SU-DHL-6 (cell line): ENCODE measurements around the gene GALR2.

Source experiments
- H2AFZ ChIP-seq: fragments of 200-600 bp; sonication (generic); 2 replicates; pipeline ENCODE4 v1.6.1; 2014; ENCODE audit warnings: low read depth, mild to moderate bottlenecking, moderate library complexity, mixed read lengths, antibody characterized with exemption, low read length; ENCODE audit not compliant: severe bottlenecking
- H3F3A ChIP-seq: fragments of 200-600 bp; shearing (Covaris generic); 2 replicates; pipeline ENCODE4 v1.6.0; 2016; ENCODE audit warnings: antibody characterized with exemption, mild to moderate bottlenecking; ENCODE audit not compliant: insufficient read depth
- H3K27ac ChIP-seq: fragments of 200-600 bp; sonication (generic); 2 replicates; pipeline ENCODE4 v1.5.1; 2016; ENCODE audit warnings: low read depth, mild to moderate bottlenecking, low read length, moderate library complexity, mixed read lengths
- H3K27me3 ChIP-seq: fragments of 200-600 bp; sonication (generic), shearing (Covaris generic); 2 replicates; pipeline ENCODE4 v1.6.0; 2014; ENCODE audit warnings: mild to moderate bottlenecking, low read length
- H3K36me3 ChIP-seq: fragments of 200-600 bp; sonication (generic); 2 replicates; pipeline ENCODE4 v1.6.1; 2014; ENCODE audit warnings: mild to moderate bottlenecking, low read length, mixed read lengths
- H3K4me2 ChIP-seq: fragments of 300-600, 200-600 bp; shearing (Covaris generic), sonication (generic); 2 replicates; pipeline ENCODE4 v1.6.0; 2014; ENCODE audit warnings: low read length, low read depth, mild to moderate bottlenecking; ENCODE audit not compliant: poor library complexity, severe bottlenecking
- H3K4me3 ChIP-seq: fragments of 200-600 bp; sonication (generic); 2 replicates; pipeline ENCODE4 v1.5.1; 2014; ENCODE audit warnings: antibody characterized with exemption, low read length, mild to moderate bottlenecking, mixed read lengths; ENCODE audit not compliant: insufficient read depth, poor library complexity, severe bottlenecking
- H3K79me2 ChIP-seq: fragments of 200-600 bp; sonication (generic); 2 replicates; pipeline ENCODE4 v1.6.1; 2014; ENCODE audit warnings: mild to moderate bottlenecking, low read length, moderate library complexity; ENCODE audit not compliant: insufficient read depth
- H3K9ac ChIP-seq: fragments of 200-600 bp; sonication (generic); 2 replicates; pipeline ENCODE4 v1.7.0; 2014; ENCODE audit warnings: mild to moderate bottlenecking, low read length
- H3K9me2 ChIP-seq: fragments of 200-600 bp; sonication (generic); replicated peaks from 2 replicates; pipeline ENCODE4 v1.6.1; 2014; ENCODE audit warnings: low read length; ENCODE audit not compliant: insufficient read depth
- H3K9me3 ChIP-seq: fragments of 200-600 bp; sonication (generic); 2 replicates; pipeline ENCODE4 v1.6.1; 2014; ENCODE audit warnings: low read length, mixed read lengths; ENCODE audit not compliant: insufficient read depth
- H4K20me1 ChIP-seq: fragments of 200-600 bp; sonication (generic); 2 replicates; pipeline ENCODE4 v1.6.1; 2014; ENCODE audit warnings: low read depth, mild to moderate bottlenecking, antibody characterized with exemption, low read length, moderate library complexity, mixed read lengths
- EZH2phosphoT487 ChIP-seq: fragments of 200-600 bp; sonication (generic), shearing (Covaris generic); conservative IDR thresholded peaks from 2 replicates; pipeline ENCODE4 v1.6.1; 2018; ENCODE audit warnings: mild to moderate bottlenecking, antibody characterized with exemption, low read length, moderate library complexity, mixed read lengths
- TF ChIP-seq, protein P1 (sequence below): fragments of 200-600 bp; sonication (generic); IDR thresholded peaks from one replicate; pipeline ENCODE4 v1.5.1; 2017; ENCODE audit warnings: antibody characterized with exemption, mild to moderate bottlenecking, low read length, moderate library complexity; ENCODE audit not compliant: insufficient read depth, poor library complexity, severe bottlenecking

The GALR2 gene

GRCh38 chr17:76091526-76092286 is 17.1 kb downstream of the GALR2 start:
- Histone ChIP-seq H3K9me3 (no peaks in the 10 kb centered on the region), H4K20me1 (no peaks in the 10 kb centered on the region), H3F3A (no peaks in the 10 kb centered on the region), H3K36me3 (no peaks in the 10 kb centered on the region), H2AFZ (no peak overlapping the region), H3K4me3 (no peak overlapping the region), H3K9me2 (no peaks in the 10 kb centered on the region), H3K9ac (no peak overlapping the region), H3K4me2 (no peak overlapping the region), H3K79me2 (no peaks in the 10 kb centered on the region), H3K27me3 (no peaks in the 10 kb centered on the region), H3K27ac (no peak overlapping the region)
- TF ChIP-seq, protein P1, sequence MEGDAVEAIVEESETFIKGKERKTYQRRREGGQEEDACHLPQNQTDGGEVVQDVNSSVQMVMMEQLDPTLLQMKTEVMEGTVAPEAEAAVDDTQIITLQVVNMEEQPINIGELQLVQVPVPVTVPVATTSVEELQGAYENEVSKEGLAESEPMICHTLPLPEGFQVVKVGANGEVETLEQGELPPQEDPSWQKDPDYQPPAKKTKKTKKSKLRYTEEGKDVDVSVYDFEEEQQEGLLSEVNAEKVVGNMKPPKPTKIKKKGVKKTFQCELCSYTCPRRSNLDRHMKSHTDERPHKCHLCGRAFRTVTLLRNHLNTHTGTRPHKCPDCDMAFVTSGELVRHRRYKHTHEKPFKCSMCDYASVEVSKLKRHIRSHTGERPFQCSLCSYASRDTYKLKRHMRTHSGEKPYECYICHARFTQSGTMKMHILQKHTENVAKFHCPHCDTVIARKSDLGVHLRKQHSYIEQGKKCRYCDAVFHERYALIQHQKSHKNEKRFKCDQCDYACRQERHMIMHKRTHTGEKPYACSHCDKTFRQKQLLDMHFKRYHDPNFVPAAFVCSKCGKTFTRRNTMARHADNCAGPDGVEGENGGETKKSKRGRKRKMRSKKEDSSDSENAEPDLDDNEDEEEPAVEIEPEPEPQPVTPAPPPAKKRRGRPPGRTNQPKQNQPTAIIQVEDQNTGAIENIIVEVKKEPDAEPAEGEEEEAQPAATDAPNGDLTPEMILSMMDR: no peak
- no peak for TF ChIP-seq EZH2phosphoT487

- Histone ChIP-seq H3K27ac (no peak overlapping the region), H3K36me3 (no peaks in the 10 kb centered on the region), H3K27me3 (no peaks in the 10 kb centered on the region), H2AFZ (no peak overlapping the region), H3K9ac (no peak overlapping the region), H3K4me3 (no peak overlapping the region), H3K9me2 (no peaks in the 10 kb centered on the region), H3K4me2 (no peak overlapping the region), H3F3A (no peaks in the 10 kb centered on the region), H4K20me1 (no peaks in the 10 kb centered on the region), H3K79me2 (no peaks in the 10 kb centered on the region), H3K9me3 (no peaks in the 10 kb centered on the region)
- no peak for TF ChIP-seq EZH2phosphoT487
Observed at GRCh38 chr17:76092526-76093413, 18.2 kb downstream of the GALR2 start.

DNA sequence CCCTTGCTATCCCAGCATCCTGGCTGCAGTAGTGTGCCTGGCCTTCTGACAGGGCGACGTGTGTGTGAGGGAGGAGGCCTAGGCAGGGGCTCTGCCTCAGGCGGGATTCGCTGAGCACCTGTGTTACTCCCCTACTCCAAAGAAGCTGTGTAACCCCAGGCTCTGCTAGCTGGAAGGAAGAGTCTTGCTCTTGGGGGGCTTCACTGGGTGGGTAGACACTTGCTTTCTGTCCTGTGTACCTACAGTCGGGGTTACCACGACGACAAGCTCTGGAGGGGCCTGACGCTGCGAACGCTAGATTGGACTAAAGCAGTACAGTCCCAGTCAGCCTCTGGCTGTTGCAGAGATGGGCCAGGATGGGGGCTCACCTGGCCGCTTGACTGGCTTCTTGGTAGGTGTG is 19.5 kb downstream of the GALR2 start:
- Histone ChIP-seq H3K4me2 (no peak overlapping the region), H3K27me3 (no peaks in the 10 kb centered on the region), H2AFZ (no peak overlapping the region), H3K9me3 (no peaks in the 10 kb centered on the region), H3K79me2 (no peaks in the 10 kb centered on the region), H4K20me1 (no peaks in the 10 kb centered on the region), H3K4me3 (no peak overlapping the region), H3K27ac (no peak overlapping the region), H3K9me2 (no peaks in the 10 kb centered on the region), H3K9ac (no peak overlapping the region), H3F3A (no peaks in the 10 kb centered on the region), H3K36me3 (no peaks in the 10 kb centered on the region)
- no peak for TF ChIP-seq EZH2phosphoT487
- TF ChIP-seq, protein P1: no peak
